IMR-90 (cell line): ENCODE data around the gene BBS1. TPM values are rescaled to one million over a fixed set of nuclear protein-coding genes. Genes with fewer than 3 reads are reported as not detected.

Experiments
- ATAC-seq: fragments of 200-7000 bp; cut with Tn5 transposase; 2 replicates; pipeline ENCODE4 v1.9.1; 2020; ENCODE audit warnings: low read depth, mild to moderate bottlenecking, moderate library complexity
- BruUV-seq: library from RNA; stranded (reverse); fragments of 400-500 nt; replicated peaks from 2 replicates; lab custom pipeline; 2021; lab: Mats Ljungman, UMichigan
- CTCF ChIA-PET: fragments of 300-600 bp; formaldehyde crosslinking; extraction: SDS; loops from one replicate; lab custom pipeline; 2021; ENCODE audit warnings: antibody characterized with exemption; lab: Yijun Ruan, JAX
- POLR2A ChIA-PET: fragments of 300-600 bp; sonication (Branson Sonifier 250); formaldehyde crosslinking; loops from one replicate; lab custom pipeline; 2022; ENCODE audit warnings: antibody characterized with exemption; ENCODE audit not compliant: unreplicated experiment; lab: Charles Lee
- DNase-seq: peaks from one replicate; pipeline ENCODE4 v3.0.0; 2013
- H2AFZ ChIP-seq: replicated peaks from 2 replicates; pipeline ENCODE3; 2013; ENCODE audit warnings: low read length, mild to moderate bottlenecking; ENCODE audit not compliant: poor library complexity
- H2AK5ac ChIP-seq: 2 replicates; pipeline ENCODE4 v1.6.1; 2013; ENCODE audit warnings: low read depth, low read length, inconsistent platforms
- H2AK9ac ChIP-seq: replicated peaks from 2 replicates; pipeline ENCODE3; 2013; ENCODE audit warnings: mild to moderate bottlenecking, low read depth, low read length, moderate library complexity; ENCODE audit not compliant: poor library complexity
- H2BK120ac ChIP-seq: 2 replicates; pipeline ENCODE4 v1.6.1; 2013; ENCODE audit warnings: low read depth, low read length, inconsistent platforms
- H2BK15ac ChIP-seq: 3 replicates; pipeline ENCODE4 v1.6.1; 2013; ENCODE audit warnings: low read depth, low read length, inconsistent platforms
- H2BK20ac ChIP-seq: 2 replicates; pipeline ENCODE4 v1.6.1; 2013; ENCODE audit warnings: low read depth, mild to moderate bottlenecking, inconsistent platforms, low read length, moderate library complexity
- H2BK5ac ChIP-seq: 2 replicates; pipeline ENCODE4 v1.6.1; 2013; ENCODE audit warnings: mild to moderate bottlenecking, low read depth, low read length, inconsistent platforms; ENCODE audit not compliant: poor library complexity, severe bottlenecking
- H3K14ac ChIP-seq: replicated peaks from 2 replicates; pipeline ENCODE4 v1.6.1; 2013; ENCODE audit warnings: low read depth, low read length, inconsistent platforms
- H3K18ac ChIP-seq: 2 replicates; pipeline ENCODE4 v1.6.1; 2013; ENCODE audit warnings: low read depth, low read length, control low read depth
- H3K23ac ChIP-seq: 2 replicates; pipeline ENCODE4 v1.6.1; 2013; ENCODE audit warnings: low read depth, low read length, inconsistent platforms
- H3K27ac ChIP-seq: 2 replicates; pipeline ENCODE4 v1.5.1; 2013; ENCODE audit warnings: mild to moderate bottlenecking, control low read depth, low read length; ENCODE audit not compliant: insufficient read depth
- H3K27me3 ChIP-seq: 2 replicates; pipeline ENCODE4 v1.6.1; 2013; ENCODE audit warnings: low read length; ENCODE audit not compliant: control insufficient read depth, insufficient read depth
- H3K36me3 ChIP-seq: 2 replicates; pipeline ENCODE4 v1.6.1; 2013; ENCODE audit warnings: low read length, mixed read lengths; ENCODE audit not compliant: control insufficient read depth, insufficient read depth
- H3K4ac ChIP-seq: 2 replicates; pipeline ENCODE4 v1.6.1; 2013; ENCODE audit warnings: low read depth, low read length, inconsistent platforms
- H3K4me1 ChIP-seq: 2 replicates; pipeline ENCODE4 v1.6.1; 2013; ENCODE audit warnings: low read length, mixed read lengths; ENCODE audit not compliant: control insufficient read depth, insufficient read depth
- H3K4me2 ChIP-seq: 2 replicates; pipeline ENCODE4 v1.6.1; 2013; ENCODE audit warnings: low read depth, mild to moderate bottlenecking, control low read depth, low read length, moderate library complexity
- H3K4me3 ChIP-seq: 2 replicates; pipeline ENCODE4 v1.5.1; 2013; ENCODE audit warnings: low read depth, mild to moderate bottlenecking, control low read depth, low read length, moderate library complexity; ENCODE audit not compliant: insufficient read depth
- H3K56ac ChIP-seq: 2 replicates; pipeline ENCODE4 v1.6.1; 2013; ENCODE audit warnings: low read length, inconsistent platforms; ENCODE audit not compliant: insufficient read depth; ENCODE audit errors: extremely low read depth
- H3K79me1 ChIP-seq, 2 experiments: 2 replicates each; pipeline ENCODE4 v1.6.1; 2013; ENCODE audit warnings: low read length in 2 of 2, inconsistent platforms in 1 of 2, low read depth in 1 of 2
- H3K9ac ChIP-seq: 2 replicates; pipeline ENCODE4 v1.6.1; 2013; ENCODE audit warnings: low read depth, low read length, control low read depth
- H3K9me1 ChIP-seq: 2 replicates; pipeline ENCODE4 v1.6.1; 2013; ENCODE audit warnings: low read length, inconsistent platforms; ENCODE audit not compliant: insufficient read depth
- H3K9me3 ChIP-seq: 2 replicates; pipeline ENCODE4 v1.6.1; 2013; ENCODE audit warnings: low read length; ENCODE audit not compliant: control insufficient read depth, insufficient read depth
- H4K20me1 ChIP-seq: 2 replicates; pipeline ENCODE4 v1.6.1; 2013; ENCODE audit warnings: low read length, inconsistent platforms; ENCODE audit not compliant: insufficient read depth
- H4K5ac ChIP-seq: 2 replicates; pipeline ENCODE4 v1.6.1; 2013; ENCODE audit warnings: mild to moderate bottlenecking, low read depth, low read length, control low read depth
- H4K8ac ChIP-seq, 2 experiments: 2 replicates each; pipeline ENCODE4 v1.6.1; 2013; ENCODE audit warnings: low read depth in 2 of 2, low read length in 2 of 2, control low read depth in 1 of 2, inconsistent platforms in 1 of 2
- H4K91ac ChIP-seq: 2 replicates; pipeline ENCODE4 v1.6.1; 2013; ENCODE audit warnings: low read depth, low read length, inconsistent platforms; ENCODE audit not compliant: insufficient read depth
- FOS ChIP-seq: fragments of 150-350 bp; IDR thresholded peaks from 2 replicates; pipeline ENCODE4 v1.6.1; 2016; ENCODE audit warnings: low read depth, low read length
- MAZ ChIP-seq: IDR thresholded peaks from 2 replicates; pipeline ENCODE4 v1.6.1; 2012; ENCODE audit warnings: low read depth, mild to moderate bottlenecking, low read length, improper control_type of control experiment, moderate library complexity, borderline replicate concordance
- MXI1 ChIP-seq: IDR thresholded peaks from 2 replicates; pipeline ENCODE4 v1.6.1; 2012; ENCODE audit warnings: low read depth, mild to moderate bottlenecking, low read length, moderate library complexity, borderline replicate concordance
- RCOR1 ChIP-seq: IDR thresholded peaks from 2 replicates; pipeline ENCODE4 v1.6.1; 2012; ENCODE audit warnings: mild to moderate bottlenecking, low read length, improper control_type of control experiment; ENCODE audit not compliant: insufficient replicate concordance
- SMC3 ChIP-seq: fragments of 150-350 bp; IDR thresholded peaks from 2 replicates; pipeline ENCODE4 v1.6.1; 2016; ENCODE audit warnings: low read depth, mild to moderate bottlenecking, antibody characterized with exemption, low read length, moderate library complexity
- WGBS, 2 experiments: methylation state at CpG; one replicate each; pipeline versions ENCODE4 v1.1.5 to v1.1.7; 2013; ENCODE audit warnings: missing lambda C conversion rate in 2 of 2; ENCODE audit not compliant: insufficient read length in 1 of 2; ENCODE audit errors: extremely low coverage in 2 of 2; 5-methylcytosine and 5-hydroxymethylcytosine counted together
- dilution Hi-C: fragments of 300-500 bp; cut with HindIII; formaldehyde crosslinking; loops from one replicate; pipeline ENCODE4 v1.14.3; 2018; ENCODE audit warnings: low sequenced_read_pairs; ENCODE audit not compliant: unreplicated experiment
- in situ Hi-C: fragments of 300-500 bp; cut with MboI; formaldehyde crosslinking; loops from 3 replicates; pipeline ENCODE4 v1.14.3; 2019; ENCODE audit warnings: low sequenced_read_pairs, inconsistent platforms, mixed read lengths
- intact Hi-C: fragments of 100-400 bp; cut with micrococcal nuclease; formaldehyde crosslinking; loops from 2 replicates; pipeline ENCODE4 v1.10.0; 2022
- polyA plus RNA-seq, 3 experiments: library from polyadenylated mRNA; depleted of rRNA; stranded (reverse); fragments of >200 nt; gene quantifications; 2 replicates each; pipeline ENCODE4 v1.2.3, GENCODE V29; 2012; ENCODE audit warnings: low replicate concordance in 1 of 3
- total RNA-seq: library from RNA; depleted of rRNA; stranded (reverse); fragments of >200 nt; gene quantifications from 2 replicates; pipeline ENCODE4 v1.2.3, GENCODE V29; 2012
- TF ChIP-seq, protein P1 (sequence below): conservative IDR thresholded peaks from 2 replicates; pipeline ENCODE4 v1.5.1; 2012; ENCODE audit warnings: mild to moderate bottlenecking, low read depth, low read length, improper control_type of control experiment
- TF ChIP-seq, protein P2 (sequence below): fragments of 150-350 bp; IDR thresholded peaks from 2 replicates; pipeline ENCODE4 v1.6.1; 2017; ENCODE audit warnings: mild to moderate bottlenecking, antibody characterized with exemption, low read length, low read depth

Gene BBS1
- total and polyA plus RNA-seq, 2 of the 4 experiments (the other 2 are of a cell fraction), result 16.5 to 20.6 TPM

DNA sequence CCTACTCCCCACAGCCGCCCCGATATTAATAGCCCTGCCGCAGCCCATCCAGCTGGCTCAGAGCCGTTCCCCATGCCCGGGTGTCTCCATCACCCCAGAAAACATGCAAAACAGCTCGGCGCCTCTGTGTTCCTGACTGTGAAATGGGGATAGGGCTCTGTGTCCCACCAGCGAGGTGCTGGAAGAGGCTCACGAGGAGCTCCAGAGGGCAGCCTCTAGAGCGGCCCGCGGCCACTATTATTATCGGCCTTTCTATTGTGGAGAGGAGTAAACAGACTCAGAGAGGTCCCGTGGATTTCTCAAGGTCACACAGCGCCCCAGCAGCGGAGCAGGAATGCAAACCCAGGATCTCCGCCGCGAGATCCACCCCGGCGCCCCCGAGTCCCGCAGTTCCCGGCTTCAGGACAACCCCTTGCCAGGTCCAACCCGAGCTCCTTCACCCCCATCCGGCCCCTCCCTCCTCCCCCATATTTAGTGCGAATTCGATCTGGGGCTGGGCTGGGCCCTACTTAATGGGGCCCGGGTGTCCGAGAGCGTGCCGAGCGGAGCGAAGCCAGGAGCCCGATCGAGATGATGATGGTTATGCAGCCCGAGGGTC, 36.0 kb downstream of the BBS1 start, which contains the start of gene ACTN3:
Gene ACTN3 (plus strand): TSS at position 536 of the 598 bp plus-strand sequence. CDS start 35 bp downstream, at position 571.
- H4K5ac ChIP-seq, result peak within 1 kb of the TSS; percentile 8; the same call in 1 of the 2 replicates
- dilution Hi-C loops (no loop called here), intact Hi-C loops (loop anchor here (1.0 to 2.0 kb wide), 2 partner anchors 92 to 131 kb away; partner anchors contain the start of genes RBM4 and RBM4B), in situ Hi-C loops (no loop called here)
- H3K4ac ChIP-seq, result peak within 1 kb of the TSS; percentile 62; the same call in 1 of the 2 replicates
- peaks cover 11% of the 10 kb centered on the region; the same call in 1 of the 2 replicates for H3K36me3 ChIP-seq
- no peak within 1 kb of the TSS for H2BK15ac ChIP-seq
- peak within 1 kb of the TSS; percentile 32; the same call in 1 of the 2 replicates for H4K91ac ChIP-seq
- no peak for DNase-seq
- peaks cover 3 to 19% of the 10 kb centered on the region in 2 experiments; a peak in 2 of 4 replicates for H3K79me1 ChIP-seq
- no peaks in the 10 kb centered on the region for H3K9me3 ChIP-seq
- H2BK120ac ChIP-seq, result no peak within 1 kb of the TSS
- H2BK5ac ChIP-seq, result no peak within 1 kb of the TSS
- peaks cover 25% of the 10 kb centered on the region for H3K27me3 ChIP-seq
- peak within 1 kb of the TSS; percentile 86 for H3K4me2 ChIP-seq
- peak within 1 kb of the TSS; percentile 93 for H2AK9ac ChIP-seq
- H3K9me1 ChIP-seq, result peaks cover 5% of the 10 kb centered on the region; the same call in 1 of the 2 replicates
- peak within 1 kb of the TSS; percentile 97 for H2AFZ ChIP-seq
- H3K18ac ChIP-seq, result peak within 1 kb of the TSS; percentile 3; the same call in 1 of the 2 replicates
- peak within 1 kb of the TSS; percentile 35 for H3K9ac ChIP-seq
- H3K14ac ChIP-seq, result no peak within 1 kb of the TSS; the same call in 1 of the 2 replicates
- no peak within 1 kb of the TSS; the same call in 1 of the 2 replicates for H3K27ac ChIP-seq
- peak within 1 kb of the TSS; percentile 75 for H3K4me3 ChIP-seq
- ChIA-PET POLR2A (interaction anchor here (0.5 kb wide), 1 partner anchor 80 kb away, joined by 3 read pairs; no protein-coding TSS in a partner anchor), CTCF (interaction anchor here (0.5 to 1.3 kb wide), 2 partner anchors 12 to 132 kb away, joined by 3 to 7 read pairs; partner anchors contain the start of gene RBM4B)
- H4K8ac ChIP-seq, result peak within 1 kb of the TSS; percentile 72 to 84; a peak in 3 of 4 replicates
- H3K56ac ChIP-seq, result no peak within 1 kb of the TSS
- H3K23ac ChIP-seq, result no peak within 1 kb of the TSS
- WGBS, 2 experiments, result 1% methylated on average over 14 of the region's 37 CpGs; no CpG with 5 or more reads in 1 of the 2 experiments
- H3K4me1 ChIP-seq, result peaks cover 6% of the 10 kb centered on the region
- peaks cover 4% of the 10 kb centered on the region; the same call in 1 of the 2 replicates for H4K20me1 ChIP-seq
- ATAC-seq, result peak; percentile 2
- BruUV-seq, result no TSS peak
- no peak within 1 kb of the TSS for H2AK5ac ChIP-seq
- no peak within 1 kb of the TSS for H2BK20ac ChIP-seq
- no peak for TF ChIP-seq MAZ
- TF ChIP-seq, protein P1, sequence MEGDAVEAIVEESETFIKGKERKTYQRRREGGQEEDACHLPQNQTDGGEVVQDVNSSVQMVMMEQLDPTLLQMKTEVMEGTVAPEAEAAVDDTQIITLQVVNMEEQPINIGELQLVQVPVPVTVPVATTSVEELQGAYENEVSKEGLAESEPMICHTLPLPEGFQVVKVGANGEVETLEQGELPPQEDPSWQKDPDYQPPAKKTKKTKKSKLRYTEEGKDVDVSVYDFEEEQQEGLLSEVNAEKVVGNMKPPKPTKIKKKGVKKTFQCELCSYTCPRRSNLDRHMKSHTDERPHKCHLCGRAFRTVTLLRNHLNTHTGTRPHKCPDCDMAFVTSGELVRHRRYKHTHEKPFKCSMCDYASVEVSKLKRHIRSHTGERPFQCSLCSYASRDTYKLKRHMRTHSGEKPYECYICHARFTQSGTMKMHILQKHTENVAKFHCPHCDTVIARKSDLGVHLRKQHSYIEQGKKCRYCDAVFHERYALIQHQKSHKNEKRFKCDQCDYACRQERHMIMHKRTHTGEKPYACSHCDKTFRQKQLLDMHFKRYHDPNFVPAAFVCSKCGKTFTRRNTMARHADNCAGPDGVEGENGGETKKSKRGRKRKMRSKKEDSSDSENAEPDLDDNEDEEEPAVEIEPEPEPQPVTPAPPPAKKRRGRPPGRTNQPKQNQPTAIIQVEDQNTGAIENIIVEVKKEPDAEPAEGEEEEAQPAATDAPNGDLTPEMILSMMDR, result no peak
- TF ChIP-seq MXI1, result no peak
- peak; percentile 67 for TF ChIP-seq RCOR1
- no peak for TF ChIP-seq SMC3
- TF ChIP-seq FOS, result no peak
- TF ChIP-seq, protein P2, sequence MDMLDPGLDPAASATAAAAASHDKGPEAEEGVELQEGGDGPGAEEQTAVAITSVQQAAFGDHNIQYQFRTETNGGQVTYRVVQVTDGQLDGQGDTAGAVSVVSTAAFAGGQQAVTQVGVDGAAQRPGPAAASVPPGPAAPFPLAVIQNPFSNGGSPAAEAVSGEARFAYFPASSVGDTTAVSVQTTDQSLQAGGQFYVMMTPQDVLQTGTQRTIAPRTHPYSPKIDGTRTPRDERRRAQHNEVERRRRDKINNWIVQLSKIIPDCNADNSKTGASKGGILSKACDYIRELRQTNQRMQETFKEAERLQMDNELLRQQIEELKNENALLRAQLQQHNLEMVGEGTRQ, result no peak
